B cell (primary cell): Measurements from ENCODE around the gene ZNF516.

Source experiments
- EZH2 ChIP-seq: IDR thresholded peaks from 2 replicates; pipeline ENCODE4 v1.6.1; 2012; ENCODE audit warnings: borderline replicate concordance, low read depth, mild to moderate bottlenecking, moderate library complexity, low read length; ENCODE audit not compliant: insufficient read depth, poor library complexity, severe bottlenecking
- TF ChIP-seq, protein P1 (sequence below): fragments of 200-600 bp; IDR thresholded peaks from one replicate; pipeline ENCODE4 v1.8.0; 2022; ENCODE audit warnings: antibody characterized with exemption, mild to moderate bottlenecking

DNA sequence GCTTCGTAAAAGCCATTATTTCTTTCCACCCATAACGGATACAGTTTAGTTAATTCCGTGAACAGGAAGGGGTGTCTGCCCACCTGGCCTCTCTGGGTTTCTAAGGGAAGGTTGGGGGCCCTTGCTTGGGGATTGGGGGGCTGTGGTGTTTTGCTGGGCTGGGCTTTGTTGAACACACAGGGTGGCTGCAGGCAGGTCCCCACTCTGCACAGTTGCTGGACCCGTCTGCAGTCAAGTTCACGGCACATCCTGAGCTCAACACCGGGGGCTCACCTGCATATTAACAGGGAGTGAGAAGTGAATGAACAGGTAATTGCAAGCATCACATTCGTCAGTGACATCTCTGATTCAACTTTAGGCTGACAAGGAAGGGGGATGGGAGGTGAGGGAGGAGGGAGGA lies 109.0 kb downstream of the ZNF516 start:
- TF ChIP-seq, protein P1, sequence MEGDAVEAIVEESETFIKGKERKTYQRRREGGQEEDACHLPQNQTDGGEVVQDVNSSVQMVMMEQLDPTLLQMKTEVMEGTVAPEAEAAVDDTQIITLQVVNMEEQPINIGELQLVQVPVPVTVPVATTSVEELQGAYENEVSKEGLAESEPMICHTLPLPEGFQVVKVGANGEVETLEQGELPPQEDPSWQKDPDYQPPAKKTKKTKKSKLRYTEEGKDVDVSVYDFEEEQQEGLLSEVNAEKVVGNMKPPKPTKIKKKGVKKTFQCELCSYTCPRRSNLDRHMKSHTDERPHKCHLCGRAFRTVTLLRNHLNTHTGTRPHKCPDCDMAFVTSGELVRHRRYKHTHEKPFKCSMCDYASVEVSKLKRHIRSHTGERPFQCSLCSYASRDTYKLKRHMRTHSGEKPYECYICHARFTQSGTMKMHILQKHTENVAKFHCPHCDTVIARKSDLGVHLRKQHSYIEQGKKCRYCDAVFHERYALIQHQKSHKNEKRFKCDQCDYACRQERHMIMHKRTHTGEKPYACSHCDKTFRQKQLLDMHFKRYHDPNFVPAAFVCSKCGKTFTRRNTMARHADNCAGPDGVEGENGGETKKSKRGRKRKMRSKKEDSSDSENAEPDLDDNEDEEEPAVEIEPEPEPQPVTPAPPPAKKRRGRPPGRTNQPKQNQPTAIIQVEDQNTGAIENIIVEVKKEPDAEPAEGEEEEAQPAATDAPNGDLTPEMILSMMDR, result no peak
- no peak for TF ChIP-seq EZH2
